Choroid plexus epithelial cell (primary cell): ENCODE data around the gene SCO2.
A peak's percentile ranks its signal among the peaks of the same experiment; 100 is the strongest.

Experiments
- DNase-seq: peaks from one replicate; pipeline ENCODE4 v3.0.0-alpha.2; 2010; ENCODE audit warnings: low read depth
- H3K4me3 ChIP-seq: 2 replicates; pipeline ENCODE4 v1.5.1; 2011; ENCODE audit warnings: low read depth, mild to moderate bottlenecking, control low read depth, low read length, moderate library complexity
- TF ChIP-seq, protein P1 (sequence below): conservative IDR thresholded peaks from 2 replicates; pipeline ENCODE4 v1.5.1; 2011; ENCODE audit warnings: low read depth, mild to moderate bottlenecking, control low read depth, inconsistent platforms, low read length, moderate library complexity

SCO2 gene

DNA sequence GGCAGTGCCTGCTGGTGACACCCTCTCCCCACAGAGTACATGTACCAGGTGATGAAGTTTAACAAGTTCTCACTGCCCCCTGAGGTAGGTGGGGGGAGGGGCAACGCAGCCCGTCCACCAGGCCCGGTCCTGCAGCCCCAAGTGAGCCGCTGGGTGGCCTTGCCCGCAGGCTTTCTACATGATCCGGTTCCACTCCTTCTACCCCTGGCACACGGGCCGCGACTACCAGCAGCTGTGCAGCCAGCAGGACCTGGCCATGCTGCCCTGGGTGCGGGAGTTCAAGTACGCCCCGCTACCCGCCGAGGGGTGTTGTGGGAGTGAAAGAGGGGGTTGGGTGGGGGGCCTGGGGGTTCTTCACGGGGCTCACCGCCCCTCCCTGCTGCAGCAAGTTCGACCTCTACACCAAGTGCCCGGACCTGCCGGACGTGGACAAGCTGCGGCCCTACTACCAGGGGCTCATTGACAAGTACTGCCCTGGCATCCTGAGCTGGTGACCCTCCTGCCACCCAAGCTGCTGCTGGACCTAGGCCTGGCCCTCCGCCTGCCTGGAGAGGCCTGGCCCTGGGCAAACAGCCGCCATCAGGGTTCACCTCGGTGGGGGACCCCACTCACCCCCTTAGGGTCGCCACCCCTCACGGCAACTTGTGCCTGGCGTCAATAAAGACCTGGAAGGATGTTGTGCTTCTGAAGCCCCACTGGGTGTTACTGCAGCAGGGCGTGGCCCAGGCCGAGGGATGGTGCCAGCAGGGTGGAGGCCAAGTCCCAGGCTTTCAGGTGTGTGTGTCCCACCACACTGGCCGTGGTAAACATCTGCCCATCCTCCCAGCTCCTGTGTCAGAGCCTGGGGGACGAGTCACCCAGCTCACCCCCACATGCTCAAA is 35.8 kb downstream of the SCO2 start:
- TF ChIP-seq, protein P1, sequence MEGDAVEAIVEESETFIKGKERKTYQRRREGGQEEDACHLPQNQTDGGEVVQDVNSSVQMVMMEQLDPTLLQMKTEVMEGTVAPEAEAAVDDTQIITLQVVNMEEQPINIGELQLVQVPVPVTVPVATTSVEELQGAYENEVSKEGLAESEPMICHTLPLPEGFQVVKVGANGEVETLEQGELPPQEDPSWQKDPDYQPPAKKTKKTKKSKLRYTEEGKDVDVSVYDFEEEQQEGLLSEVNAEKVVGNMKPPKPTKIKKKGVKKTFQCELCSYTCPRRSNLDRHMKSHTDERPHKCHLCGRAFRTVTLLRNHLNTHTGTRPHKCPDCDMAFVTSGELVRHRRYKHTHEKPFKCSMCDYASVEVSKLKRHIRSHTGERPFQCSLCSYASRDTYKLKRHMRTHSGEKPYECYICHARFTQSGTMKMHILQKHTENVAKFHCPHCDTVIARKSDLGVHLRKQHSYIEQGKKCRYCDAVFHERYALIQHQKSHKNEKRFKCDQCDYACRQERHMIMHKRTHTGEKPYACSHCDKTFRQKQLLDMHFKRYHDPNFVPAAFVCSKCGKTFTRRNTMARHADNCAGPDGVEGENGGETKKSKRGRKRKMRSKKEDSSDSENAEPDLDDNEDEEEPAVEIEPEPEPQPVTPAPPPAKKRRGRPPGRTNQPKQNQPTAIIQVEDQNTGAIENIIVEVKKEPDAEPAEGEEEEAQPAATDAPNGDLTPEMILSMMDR, result no peak
- DNase-seq, result no peak
- H3K4me3 ChIP-seq, result no peak overlapping the region

DNA sequence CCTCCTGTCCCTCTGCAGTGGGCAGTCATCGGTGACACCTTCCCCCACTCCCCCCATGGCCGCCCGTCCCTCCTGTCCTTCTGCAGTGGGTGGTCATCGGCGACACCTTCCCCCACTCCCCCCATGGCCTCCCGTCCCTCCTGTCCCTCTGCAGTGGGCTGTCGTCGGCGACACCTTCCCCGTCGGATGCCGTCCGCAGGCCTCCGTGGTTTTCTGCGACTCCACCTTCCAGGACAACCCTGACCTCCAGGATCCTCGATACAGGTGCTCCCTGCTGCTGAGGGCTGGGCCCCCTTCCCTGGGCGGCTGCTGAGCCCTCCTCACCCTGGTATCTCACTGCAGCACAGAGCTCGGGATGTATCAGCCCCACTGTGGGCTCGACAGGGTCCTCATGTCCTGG is 36.5 kb downstream of the SCO2 start:
- TF ChIP-seq, protein P1, result no peak
- no peak for DNase-seq
- H3K4me3 ChIP-seq, result no peak overlapping the region

DNA sequence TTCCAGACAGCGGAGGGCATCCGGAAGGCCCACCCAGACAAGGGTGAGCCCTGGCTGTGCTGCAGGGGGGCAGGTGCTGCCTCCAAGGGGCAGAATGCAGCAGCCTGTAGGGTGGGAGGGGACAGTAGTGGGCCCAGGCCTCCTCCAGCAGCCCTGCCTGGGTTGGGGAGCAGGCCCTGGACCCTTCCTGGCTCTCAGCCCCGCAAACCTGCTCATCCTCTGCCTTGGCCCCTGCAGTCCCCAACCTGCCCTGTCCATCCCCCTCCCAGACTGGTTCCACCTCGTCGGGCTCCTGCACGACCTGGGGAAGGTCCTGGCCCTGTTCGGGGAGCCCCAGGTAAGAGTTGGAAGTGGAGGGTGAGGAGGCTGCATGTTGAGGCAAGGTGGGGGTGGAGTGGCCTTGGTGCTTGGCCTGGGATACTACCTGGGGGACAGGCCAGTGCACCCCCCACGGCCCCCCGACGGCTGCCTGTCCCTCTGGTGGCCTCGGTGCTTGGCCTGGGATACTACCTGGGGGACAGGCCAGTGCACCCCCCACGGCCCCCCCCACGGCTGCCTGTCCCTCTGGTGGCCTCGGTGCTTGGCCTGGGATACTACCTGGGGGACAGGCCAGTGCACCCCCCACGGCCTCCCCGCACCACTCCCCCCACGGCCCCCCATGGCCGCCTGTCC is 37.3 kb downstream of the SCO2 start:
- TF ChIP-seq, protein P1, result no peak
- H3K4me3 ChIP-seq, result no peak overlapping the region
- no peak for DNase-seq

DNA sequence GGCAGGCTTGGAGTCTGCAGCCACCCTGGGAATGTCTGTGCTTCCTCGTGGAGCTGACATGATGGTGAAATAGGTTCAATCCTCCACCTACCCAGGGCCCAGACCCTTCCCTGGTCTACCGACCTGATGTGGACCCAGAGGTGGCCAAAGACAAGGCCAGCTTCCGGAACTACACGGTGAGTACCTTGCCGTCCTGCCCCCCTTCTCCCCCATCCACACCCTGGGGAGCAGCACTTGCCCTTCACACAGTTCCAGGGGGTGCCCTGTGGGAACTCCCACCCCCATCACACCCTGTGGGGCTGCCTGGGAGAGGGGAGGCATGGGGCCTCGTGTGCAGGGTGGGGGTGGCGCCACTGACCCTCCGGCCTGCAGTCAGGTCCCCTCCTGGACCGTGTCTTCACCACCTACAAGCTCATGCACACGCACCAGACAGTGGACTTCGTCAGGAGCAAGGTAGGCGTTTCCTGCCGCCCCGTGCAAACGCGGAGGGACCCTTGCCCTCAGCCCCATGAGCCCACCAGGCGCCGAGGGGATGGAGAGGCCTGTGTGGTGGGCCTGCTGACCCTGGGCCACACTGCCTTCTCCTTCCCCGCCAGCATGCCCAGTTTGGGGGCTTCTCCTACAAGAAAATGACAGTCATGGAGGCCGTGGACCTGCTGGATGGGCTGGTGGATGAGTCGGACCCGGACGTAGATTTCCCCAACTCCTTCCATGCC is 38.0 kb downstream of the SCO2 start:
- TF ChIP-seq, protein P1, result no peak
- no peak overlapping the region for H3K4me3 ChIP-seq
- no peak for DNase-seq

DNA sequence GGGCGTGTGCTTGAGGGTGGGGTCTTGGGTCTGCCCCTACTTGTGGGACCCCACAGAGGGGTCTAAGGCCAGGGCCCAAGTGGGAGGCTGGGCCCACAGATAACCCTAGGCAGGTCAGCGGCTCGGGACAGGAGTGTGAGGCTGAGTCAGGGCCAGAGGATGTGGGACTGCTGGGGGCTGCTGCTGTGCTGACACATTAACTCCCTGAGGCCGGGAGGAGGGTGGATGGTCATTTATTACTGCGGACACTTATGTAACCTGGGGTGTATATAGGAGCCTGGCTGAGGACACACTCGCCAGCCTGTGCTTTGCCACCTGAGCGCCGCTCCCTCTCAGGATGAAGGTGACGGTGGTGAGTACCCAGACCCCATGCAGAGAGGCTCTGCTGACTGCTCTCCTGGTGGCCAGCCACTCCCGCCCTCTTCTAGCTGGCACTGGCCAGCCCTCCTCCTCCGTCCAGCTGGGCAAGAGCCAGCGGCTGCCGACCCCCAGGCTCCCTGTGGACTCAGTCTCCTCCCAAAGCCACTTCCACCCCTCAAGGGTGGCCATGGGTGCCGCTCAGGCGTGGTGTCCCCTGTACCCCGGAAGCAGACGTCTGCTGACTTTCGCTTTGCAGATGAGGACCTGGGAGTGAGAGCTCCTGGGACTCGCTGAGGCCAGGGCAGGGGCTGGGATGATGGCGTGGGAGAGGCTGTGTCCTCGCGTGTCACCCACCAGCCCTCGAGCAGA is 38.7 kb downstream of the SCO2 start, which contains the start of gene MIOX:
Gene MIOX, plus strand, starts transcription at position 299 of the 729 bp plus-strand sequence. Its CDS starts 39 bp downstream, at position 338.
- no peak within 1 kb of the TSS for H3K4me3 ChIP-seq
- TF ChIP-seq, protein P1, result no peak
- peak; percentile 15 for DNase-seq
